ENCODE data around the gene ZNF407.

Gene ZNF407

DNA sequence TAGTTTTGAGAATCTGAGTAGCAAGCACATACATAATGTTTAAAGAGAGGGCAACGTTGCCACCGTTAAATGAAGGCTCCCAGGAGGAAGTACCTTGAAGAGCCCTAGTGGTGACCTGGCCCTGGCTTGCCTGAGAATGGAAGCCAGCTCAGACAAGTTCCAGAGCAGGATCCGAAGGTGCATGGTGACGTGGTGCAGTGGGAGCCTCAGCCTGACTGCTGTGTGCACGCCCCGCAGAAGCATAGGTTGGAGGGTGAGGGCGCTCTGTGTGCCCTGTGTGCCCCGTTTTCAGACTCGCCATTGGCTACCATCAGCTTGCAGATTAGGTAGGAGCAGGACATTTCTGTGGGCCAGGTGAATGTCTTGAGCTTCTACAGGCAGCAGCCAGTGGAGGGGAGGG, 68.2 kb downstream of the ZNF407 start:
- no peak for DNase-seq
- H3K27ac ChIP-seq (ENCODE audit: insufficient read depth in 1 of 2, low read depth in 1 of 2, low read length in 2 of 2, poor library complexity in 1 of 2, severe bottlenecking in 2 of 2) = no peak overlapping the region
- H3K27me3 ChIP-seq (replicated peaks in 2 of 5; ENCODE audit: control insufficient read depth in 4 of 5, insufficient read depth in 5 of 5, low read length in 4 of 5) = no peaks in the 10 kb centered on the region
- WGBS (ENCODE audit: insufficient coverage) = 95% methylated on average over 9 of the region's 9 CpGs
- POLR2A ChIA-PET = no interaction called here
- H3K4me1 ChIP-seq (ENCODE audit: control extremely low read depth in 1 of 4, control insufficient read depth in 4 of 4, insufficient read depth in 4 of 4, low read length in 3 of 4) = no peaks in the 10 kb centered on the region
- no peak overlapping the region for H3K4me3 ChIP-seq (ENCODE audit: control insufficient read depth in 1 of 7, extremely low read depth in 1 of 7, insufficient read depth in 4 of 7, low read depth in 2 of 7, low read length in 6 of 7)
- peaks cover 0 to 2% (median under 1%) of the 10 kb centered on the region in 4 experiments for H3K36me3 ChIP-seq (ENCODE audit: control insufficient read depth in 4 of 4, insufficient read depth in 4 of 4, low read length in 3 of 4)
- CTCF ChIA-PET = no interaction called here
- H3K9me3 ChIP-seq (ENCODE audit: control extremely low read depth in 1 of 5, control insufficient read depth in 4 of 5, insufficient read depth in 2 of 5, low read depth in 1 of 5, low read length in 4 of 5) = no peaks in the 10 kb centered on the region

GRCh38 chr18:74669136-74669798, 71.6 kb downstream of the ZNF407 start:
- H3K4me1 ChIP-seq (ENCODE audit: control extremely low read depth in 1 of 4, control insufficient read depth in 4 of 4, insufficient read depth in 4 of 4, low read length in 3 of 4) = no peaks in the 10 kb centered on the region
- POLR2A ChIA-PET = no interaction called here
- WGBS (ENCODE audit: insufficient coverage) = 96% methylated on average over 4 of the region's 8 CpGs
- H3K27me3 ChIP-seq (replicated peaks in 2 of 5; ENCODE audit: control insufficient read depth in 4 of 5, insufficient read depth in 5 of 5, low read length in 4 of 5) = no peaks in the 10 kb centered on the region
- H3K36me3 ChIP-seq (ENCODE audit: control insufficient read depth in 4 of 4, insufficient read depth in 4 of 4, low read length in 3 of 4) = peaks cover 0 to 11% (median under 1%) of the 10 kb centered on the region in 4 experiments
- CTCF ChIA-PET = interaction anchor here (1.1 kb wide), 1 partner anchor 9 kb away, joined by 3 read pairs; no protein-coding TSS in a partner anchor
- H3K27ac ChIP-seq (ENCODE audit: insufficient read depth in 1 of 2, low read depth in 1 of 2, low read length in 2 of 2, poor library complexity in 1 of 2, severe bottlenecking in 2 of 2) = no peak overlapping the region
- H3K4me3 ChIP-seq (ENCODE audit: control insufficient read depth in 1 of 7, extremely low read depth in 1 of 7, insufficient read depth in 4 of 7, low read depth in 2 of 7, low read length in 6 of 7) = no peak overlapping the region
- H3K9me3 ChIP-seq (ENCODE audit: control extremely low read depth in 1 of 5, control insufficient read depth in 4 of 5, insufficient read depth in 2 of 5, low read depth in 1 of 5, low read length in 4 of 5) = no peaks in the 10 kb centered on the region
- DNase-seq = no peak

DNA sequence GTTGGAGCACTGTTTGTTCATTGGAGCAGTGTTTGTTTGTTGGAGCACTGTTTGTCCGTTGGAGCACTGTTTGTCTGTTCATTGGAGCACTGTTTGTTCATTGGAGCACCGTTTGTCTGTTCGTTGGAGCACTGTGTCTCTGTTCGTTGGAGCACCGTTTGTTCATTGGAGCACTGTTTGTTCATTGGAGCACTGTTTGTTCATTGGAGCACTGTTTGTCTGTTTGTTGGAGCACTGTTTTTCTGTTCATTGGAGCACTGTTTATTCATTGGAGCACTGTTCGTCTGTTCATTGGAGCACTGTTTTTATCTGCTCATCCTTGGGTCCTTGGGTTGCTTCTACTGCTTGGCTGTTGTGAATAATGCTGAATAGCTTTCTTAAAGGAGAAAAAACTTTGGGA, 74.7 kb downstream of the ZNF407 start:
- DNase-seq = peak in 1 of 3 donors; percentile 4
- H3K9me3 ChIP-seq (ENCODE audit: control extremely low read depth in 1 of 5, control insufficient read depth in 4 of 5, insufficient read depth in 2 of 5, low read depth in 1 of 5, low read length in 4 of 5) = peaks cover 0 to 8% (median 4%) of the 10 kb centered on the region in 5 experiments
- H3K4me3 ChIP-seq (ENCODE audit: control insufficient read depth in 1 of 7, extremely low read depth in 1 of 7, insufficient read depth in 4 of 7, low read depth in 2 of 7, low read length in 6 of 7) = no peak overlapping the region
- CTCF ChIA-PET = no interaction called here
- H3K27ac ChIP-seq (ENCODE audit: insufficient read depth in 1 of 2, low read depth in 1 of 2, low read length in 2 of 2, poor library complexity in 1 of 2, severe bottlenecking in 2 of 2) = no peak overlapping the region
- WGBS (ENCODE audit: insufficient coverage) = 95% methylated on average over 4 of the region's 6 CpGs
- H3K36me3 ChIP-seq (ENCODE audit: control insufficient read depth in 4 of 4, insufficient read depth in 4 of 4, low read length in 3 of 4) = peaks cover 0 to 18% (median 3%) of the 10 kb centered on the region in 4 experiments
- no peaks in the 10 kb centered on the region for H3K4me1 ChIP-seq (ENCODE audit: control extremely low read depth in 1 of 4, control insufficient read depth in 4 of 4, insufficient read depth in 4 of 4, low read length in 3 of 4)
- H3K27me3 ChIP-seq (replicated peaks in 2 of 5; ENCODE audit: control insufficient read depth in 4 of 5, insufficient read depth in 5 of 5, low read length in 4 of 5) = no peaks in the 10 kb centered on the region
- POLR2A ChIA-PET = interaction anchor here (0.7 kb wide), 1 partner anchor 628 kb away, joined by 3 read pairs; no protein-coding TSS in a partner anchor

- DNase-seq = no peak
- Histone ChIP-seq H3K9me3 (ENCODE audit: control extremely low read depth in 1 of 5, control insufficient read depth in 4 of 5, insufficient read depth in 2 of 5, low read depth in 1 of 5, low read length in 4 of 5) (peaks cover 0 to 18% (median 4%) of the 10 kb centered on the region in 5 experiments), H3K4me1 (ENCODE audit: control extremely low read depth in 1 of 4, control insufficient read depth in 4 of 4, insufficient read depth in 4 of 4, low read length in 3 of 4) (no peaks in the 10 kb centered on the region), H3K36me3 (ENCODE audit: control insufficient read depth in 4 of 4, insufficient read depth in 4 of 4, low read length in 3 of 4) (peaks cover 2 to 26% (median 4%) of the 10 kb centered on the region in 4 experiments), H3K27ac (ENCODE audit: insufficient read depth in 1 of 2, low read depth in 1 of 2, low read length in 2 of 2, poor library complexity in 1 of 2, severe bottlenecking in 2 of 2) (no peak overlapping the region), H3K27me3 (replicated peaks in 2 of 5; ENCODE audit: control insufficient read depth in 4 of 5, insufficient read depth in 5 of 5, low read length in 4 of 5) (no peaks in the 10 kb centered on the region), H3K4me3 (ENCODE audit: control insufficient read depth in 1 of 7, extremely low read depth in 1 of 7, insufficient read depth in 4 of 7, low read depth in 2 of 7, low read length in 6 of 7) (no peak overlapping the region)
- WGBS (ENCODE audit: insufficient coverage) = no CpG with 5 or more reads among the region's 2 CpGs
- POLR2A ChIA-PET = no interaction called here
- CTCF ChIA-PET = no interaction called here
These were observed 76.8 kb downstream of the ZNF407 start for GRCh38 chr18:74674487-74674886.

DNA sequence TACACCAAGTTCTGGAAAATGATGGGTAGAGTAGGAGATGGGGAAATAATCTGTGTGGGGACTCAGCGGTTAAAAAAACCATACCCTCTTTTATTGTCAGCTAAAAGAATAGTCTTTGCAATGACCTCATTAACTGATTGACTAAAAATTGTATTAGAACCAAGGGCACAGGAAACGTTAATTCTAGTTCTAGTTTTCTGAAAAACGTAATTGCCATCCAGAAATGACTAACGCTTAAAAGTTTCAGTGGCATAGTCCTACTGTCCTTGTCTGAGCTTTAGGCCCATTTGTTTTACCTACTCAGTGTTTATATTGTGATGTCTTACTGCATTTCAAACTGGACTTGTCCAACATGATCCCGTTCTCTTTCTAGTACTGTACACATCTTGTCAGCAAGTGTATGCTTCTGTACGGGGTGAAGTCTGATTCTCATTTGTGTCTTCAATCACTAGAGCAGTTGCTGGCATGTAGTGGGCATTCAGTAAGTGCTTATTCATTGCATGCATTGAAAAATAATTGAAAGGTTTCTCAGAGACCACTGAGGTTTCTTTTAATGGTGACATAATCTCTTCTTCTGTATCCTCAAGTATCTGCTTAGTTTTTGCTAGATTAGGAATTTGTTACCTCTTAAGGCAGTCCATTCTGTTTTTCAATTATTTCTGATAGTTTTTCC, 81.5 kb downstream of the ZNF407 start:
- WGBS (ENCODE audit: insufficient coverage) = 88% methylated on average over 4 of the region's 6 CpGs
- H3K4me1 ChIP-seq (ENCODE audit: control extremely low read depth in 1 of 4, control insufficient read depth in 4 of 4, insufficient read depth in 4 of 4, low read length in 3 of 4) = no peaks in the 10 kb centered on the region
- POLR2A ChIA-PET = no interaction called here
- DNase-seq = no peak
- no peaks in the 10 kb centered on the region for H3K27me3 ChIP-seq (replicated peaks in 2 of 5; ENCODE audit: control insufficient read depth in 4 of 5, insufficient read depth in 5 of 5, low read length in 4 of 5)
- H3K4me3 ChIP-seq (ENCODE audit: control insufficient read depth in 1 of 7, extremely low read depth in 1 of 7, insufficient read depth in 4 of 7, low read depth in 2 of 7, low read length in 6 of 7) = no peak overlapping the region
- no peak overlapping the region for H3K27ac ChIP-seq (ENCODE audit: insufficient read depth in 1 of 2, low read depth in 1 of 2, low read length in 2 of 2, poor library complexity in 1 of 2, severe bottlenecking in 2 of 2)
- H3K9me3 ChIP-seq (ENCODE audit: control extremely low read depth in 1 of 5, control insufficient read depth in 4 of 5, insufficient read depth in 2 of 5, low read depth in 1 of 5, low read length in 4 of 5) = peaks cover 0 to 18% (median 4%) of the 10 kb centered on the region in 5 experiments
- CTCF ChIA-PET = interaction anchor here (0.8 kb wide), 1 partner anchor 10 kb away, joined by 3 read pairs; no protein-coding TSS in a partner anchor
- H3K36me3 ChIP-seq (ENCODE audit: control insufficient read depth in 4 of 4, insufficient read depth in 4 of 4, low read length in 3 of 4) = peaks cover 0 to 16% (median 4%) of the 10 kb centered on the region in 4 experiments

DNA sequence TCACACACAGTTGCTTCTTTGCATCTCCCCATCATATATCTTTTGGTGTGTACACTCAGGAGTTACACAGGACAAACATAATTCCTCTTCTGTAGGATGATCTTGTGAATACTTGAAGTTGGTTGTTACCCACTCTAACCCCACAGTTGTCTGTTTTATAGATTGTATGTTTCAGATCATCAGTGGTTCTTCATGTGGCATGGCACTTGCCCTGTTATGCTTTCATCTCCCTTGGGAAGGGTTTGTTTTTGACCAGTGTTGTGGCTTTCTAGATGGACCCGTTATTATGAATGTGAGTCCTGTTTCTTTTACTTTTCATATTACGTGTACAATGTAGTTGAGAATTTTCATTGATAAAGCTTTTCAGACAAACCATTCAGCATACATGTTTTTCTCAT, 82.0 kb downstream of the ZNF407 start:
- H3K4me3 ChIP-seq (ENCODE audit: control insufficient read depth in 1 of 7, extremely low read depth in 1 of 7, insufficient read depth in 4 of 7, low read depth in 2 of 7, low read length in 6 of 7) = no peak overlapping the region
- DNase-seq = no peak
- WGBS (ENCODE audit: insufficient coverage) = no CpG with 5 or more reads among the region's 2 CpGs
- H3K36me3 ChIP-seq (ENCODE audit: control insufficient read depth in 4 of 4, insufficient read depth in 4 of 4, low read length in 3 of 4) = peaks cover 0 to 14% (median 4%) of the 10 kb centered on the region in 4 experiments
- CTCF ChIA-PET = no interaction called here
- POLR2A ChIA-PET = no interaction called here
- H3K27me3 ChIP-seq (replicated peaks in 2 of 5; ENCODE audit: control insufficient read depth in 4 of 5, insufficient read depth in 5 of 5, low read length in 4 of 5) = no peaks in the 10 kb centered on the region
- H3K27ac ChIP-seq (ENCODE audit: insufficient read depth in 1 of 2, low read depth in 1 of 2, low read length in 2 of 2, poor library complexity in 1 of 2, severe bottlenecking in 2 of 2) = no peak overlapping the region
- peaks cover 0 to 18% (median 4%) of the 10 kb centered on the region in 5 experiments for H3K9me3 ChIP-seq (ENCODE audit: control extremely low read depth in 1 of 5, control insufficient read depth in 4 of 5, insufficient read depth in 2 of 5, low read depth in 1 of 5, low read length in 4 of 5)
- no peaks in the 10 kb centered on the region for H3K4me1 ChIP-seq (ENCODE audit: control extremely low read depth in 1 of 4, control insufficient read depth in 4 of 4, insufficient read depth in 4 of 4, low read length in 3 of 4)
